Renal pelvis (tissue), 4 donors: ENCODE data around the gene OTUB1. TPM values are rescaled to one million over a fixed set of nuclear protein-coding genes. Genes with fewer than 3 reads are reported as not detected.
"Not testable (repeated sequence)": the region's sequence is repeated elsewhere in the genome, so short reads cannot be mapped to it uniquely, and the experiment has no call there.

Experiments
- DNase-seq: peaks from one replicate; pipeline ENCODE4 v3.0.0-alpha.2; 2013
- polyA plus RNA-seq, 3 donors: library from polyadenylated mRNA; unstranded; fragments of 120-200 nt; gene quantifications; one replicate each; pipeline ENCODE4 v1.2.1, GENCODE V29; 2013; ENCODE audit not compliant: insufficient read length in 3 of 3

The OTUB1 gene
- polyA plus RNA-seq, 3 donors: 95.3 to 113 (median 110) TPM

GRCh38 chr11:64037027-64037634 lies 50.9 kb downstream of the OTUB1 start:
- no peak for DNase-seq

- DNase-seq: no peak
These were observed 52.3 kb downstream of the OTUB1 start for GRCh38 chr11:64038500-64038899.

GRCh38 chr11:64039012-64039665 lies 52.9 kb downstream of the OTUB1 start:
- no peak for DNase-seq

- no peak for DNase-seq
These were observed 54.6 kb downstream of the OTUB1 start for GRCh38 chr11:64040684-64041322.

- no peak for DNase-seq
These were observed 55.6 kb downstream of the OTUB1 start for GRCh38 chr11:64041846-64042245.

GRCh38 chr11:64042301-64042700 lies 56.1 kb downstream of the OTUB1 start:
- DNase-seq: no peak

GRCh38 chr11:64043545-64043944 lies 57.3 kb downstream of the OTUB1 start:
- no peak for DNase-seq

- peak; percentile 77 for DNase-seq
These were observed 58.6 kb downstream of the OTUB1 start for GRCh38 chr11:64044730-64045393.

- DNase-seq: no peak
These were observed 59.5 kb downstream of the OTUB1 start for GRCh38 chr11:64045700-64046099.

- not testable (repeated sequence) for DNase-seq
These were observed 61.1 kb downstream of the OTUB1 start for GRCh38 chr11:64047373-64047772.

Other genes starting within 250 kb of the OTUB1 start
- 10 to 100 TPM; 42.9 to 52.7 (median 50.6) TPM for gene ZFTA, start 217.7 kb upstream of the OTUB1 start, polyA plus RNA-seq
- gene SPINDOC, start 173.0 kb upstream of the OTUB1 start, polyA plus RNA-seq: 10 to 100 TPM; 37.7 to 43.1 (median 39.0) TPM
- 10 to 100 TPM; 35.5 to 36.7 (median 35.8) TPM for gene MARK2, start 147.3 kb upstream of the OTUB1 start, polyA plus RNA-seq
- gene RCOR2, start 69.3 kb upstream of the OTUB1 start, polyA plus RNA-seq: 10 to 100 TPM; 11.4 to 16.8 (median 15.4) TPM
- 10 to 100 TPM; 28.1 to 46.4 (median 42.4) TPM for gene NAA40, start 47.4 kb upstream of the OTUB1 start, polyA plus RNA-seq
- gene COX8A, start 11.8 kb upstream of the OTUB1 start, polyA plus RNA-seq: 100 to 1,000 TPM; 264 to 345 (median 336) TPM
- 1 to 10 TPM; 3.3 to 4.0 (median 3.4) TPM for gene FLRT1, start 49.5 kb downstream of the OTUB1 start, polyA plus RNA-seq
- 10 to 100 TPM; 15.2 to 18.9 (median 16.1) TPM for gene MACROD1, start 179.7 kb downstream of the OTUB1 start, polyA plus RNA-seq
- 100 to 1,000 TPM; 165 to 203 (median 189) TPM for gene STIP1, start 199.7 kb downstream of the OTUB1 start, polyA plus RNA-seq
- 1 to 10 TPM; 4.7 to 7.5 (median 5.9) TPM for gene FERMT3, start 220.3 kb downstream of the OTUB1 start, polyA plus RNA-seq
- gene TRPT1, start 239.7 kb downstream of the OTUB1 start, polyA plus RNA-seq: 10 to 100 TPM; 50.9 to 53.4 (median 51.8) TPM
- gene NUDT22, start 239.8 kb downstream of the OTUB1 start, polyA plus RNA-seq: 10 to 100 TPM; 27.9 to 34.4 (median 30.1) TPM
- gene DNAJC4, start 244.1 kb downstream of the OTUB1 start, polyA plus RNA-seq: 10 to 100 TPM; 63.7 to 79.3 (median 69.9) TPM
- 100 to 1,000 TPM in 1 of 3 donors, 10 to 100 TPM in 2; 92.3 to 102 (median 92.6) TPM for gene VEGFB, start 248.1 kb downstream of the OTUB1 start, polyA plus RNA-seq